Head of caudate nucleus (tissue), 42 donors: ENCODE data around the gene LIMS4.
"Not testable (repeated sequence)": the region's sequence is repeated elsewhere in the genome, so short reads cannot be mapped to it uniquely, and the experiment has no call there.

Experiments
- DNase-seq, 42 donors: peaks; one replicate each; pipeline versions ENCODE4 v3.0.0 to v3.0.0-alpha.2; 2020 to 2021; ENCODE audit warnings: mixed read lengths in 7 of 42
- intact Hi-C: fragments of 100-400 bp; cut with DNase I; formaldehyde crosslinking; loops from one replicate; pipeline ENCODE4 v1.15.0; 2022

Gene LIMS4

DNA sequence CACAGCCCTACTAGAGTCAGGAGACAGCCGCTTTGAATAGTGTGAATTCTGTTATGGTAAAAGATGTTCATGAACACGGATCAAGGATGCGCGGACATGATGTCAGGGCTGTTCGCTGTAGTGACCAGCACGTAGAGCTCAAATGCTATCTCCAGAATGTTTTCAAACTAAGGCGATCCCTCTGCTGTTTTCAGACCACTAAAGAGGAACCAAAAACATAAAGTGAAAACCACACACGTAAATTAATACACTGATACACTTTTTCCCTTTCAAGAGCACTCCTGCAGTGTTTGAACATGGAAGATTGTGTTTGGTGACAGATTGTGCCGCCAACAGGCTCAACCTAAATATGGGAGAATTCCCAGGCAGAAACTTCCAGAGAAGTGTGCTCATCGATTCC is 73.2 kb downstream of the LIMS4 start:
- intact Hi-C loops, DNase-seq: not testable (repeated sequence)

DNA sequence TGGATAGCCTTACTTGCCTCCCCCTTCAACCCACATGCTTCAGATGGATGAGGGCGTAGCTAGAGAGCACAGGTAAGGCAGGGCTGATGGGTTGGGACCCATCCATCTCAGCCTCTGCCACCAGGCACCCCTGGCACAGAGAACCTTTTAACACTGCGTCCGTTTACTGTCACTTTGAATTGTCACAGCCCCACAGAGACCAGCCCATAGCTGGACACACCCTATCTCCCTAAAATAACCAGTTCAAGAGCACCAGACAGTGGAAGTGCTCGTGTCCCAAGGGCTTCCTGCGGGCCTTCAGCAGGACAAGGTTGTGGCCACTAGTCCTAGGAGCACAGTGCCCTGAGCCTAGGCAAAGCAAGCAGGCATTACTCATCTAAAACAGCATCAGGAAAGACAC is 76.6 kb downstream of the LIMS4 start:
- intact Hi-C loops, DNase-seq: not testable (repeated sequence)
